ENCODE results near the gene COL6A6. TPM values are rescaled to one million over a fixed set of nuclear protein-coding genes. Genes with fewer than 3 reads are reported as not detected.

COL6A6 gene
- total RNA-seq, 1 experiment from 2014 or later = not detected

GRCh38 chr3:130548356-130548755, 31.4 kb downstream of the COL6A6 start:
- TF ChIP-seq TCF7L2 (IDR thresholded peaks at IDR 0.05; ENCODE audit: low read depth, low read length) (no peak), POLR2AphosphoS5 (IDR thresholded peaks at IDR 0.05; ENCODE audit: low read depth, low read length) (no peak), SIN3A (IDR thresholded peaks at IDR 0.05; ENCODE audit: borderline replicate concordance, insufficient read depth, low read depth, low read length) (no peak), REST (IDR thresholded peaks at IDR 0.05; ENCODE audit: insufficient read depth in 1 of 2, low read depth in 2 of 2, low read length in 1 of 2) (no peak), CTCF (IDR thresholded peaks at IDR 0.05) (no peak)
- no peak overlapping the region for H3K4me3 ChIP-seq (ENCODE audit: low read depth in 2 of 2, low read length in 2 of 2)
- in situ Hi-C loops (cut with HindIII; ENCODE audit: low pct_unique_long_range_greater_than_20kb, low sequenced_read_pairs) (no loop called here), intact Hi-C loops (cut with micrococcal nuclease; ENCODE audit: unreplicated experiment) (no loop called here)
- no peaks in the 10 kb centered on the region for H3K36me3 ChIP-seq (ENCODE audit: control insufficient read depth, insufficient read depth, low read length)
- no peak overlapping the region for H3K27ac ChIP-seq (ENCODE audit: low read length)
- BruUV-seq (replicated peaks) = no TSS peak
- ChIA-PET POLR2A (no interaction called here), CTCF (no interaction called here)
- H3K27me3 ChIP-seq (ENCODE audit: control insufficient read depth, insufficient read depth, low read length) = no peaks in the 10 kb centered on the region
- H3K9me3 ChIP-seq (ENCODE audit: control insufficient read depth, insufficient read depth, low read depth, low read length) = no peaks in the 10 kb centered on the region
- DNase-seq (ENCODE audit: low read depth, low spot score) (no peak), ATAC-seq (no peak)
- no peaks in the 10 kb centered on the region for H3K4me1 ChIP-seq (ENCODE audit: control insufficient read depth, insufficient read depth, low read length)

- intact Hi-C loops (cut with micrococcal nuclease; ENCODE audit: unreplicated experiment) = no loop called here
These were observed 40.5 kb downstream of the COL6A6 start for GRCh38 chr3:130557336-130558035.

GRCh38 chr3:130558366-130558765, 41.4 kb downstream of the COL6A6 start:
- in situ Hi-C loops (cut with HindIII; ENCODE audit: low pct_unique_long_range_greater_than_20kb, low sequenced_read_pairs) = no loop called here
- CTCF ChIA-PET = no interaction called here
- POLR2A ChIA-PET = interaction anchor here (0.6 kb wide), 1 partner anchor 190 kb away, joined by 3 read pairs; no protein-coding TSS in a partner anchor

More at GRCh38 chr3:130557336-130558035, 40.5 kb downstream of the COL6A6 start:
- no TSS peak for BruUV-seq (replicated peaks)
- Histone ChIP-seq H3K36me3 (ENCODE audit: control insufficient read depth, insufficient read depth, low read length) (no peaks in the 10 kb centered on the region), H3K4me3 (ENCODE audit: low read depth in 2 of 2, low read length in 2 of 2) (no peak overlapping the region), H3K27ac (ENCODE audit: low read length) (no peak overlapping the region), H3K9me3 (ENCODE audit: control insufficient read depth, insufficient read depth, low read depth, low read length) (no peaks in the 10 kb centered on the region), H3K4me1 (ENCODE audit: control insufficient read depth, insufficient read depth, low read length) (no peaks in the 10 kb centered on the region), H3K27me3 (ENCODE audit: control insufficient read depth, insufficient read depth, low read length) (peaks cover 6% of the 10 kb centered on the region; the same call in 1 of the 2 replicates)
- in situ Hi-C loops (cut with HindIII; ENCODE audit: low pct_unique_long_range_greater_than_20kb, low sequenced_read_pairs) = no loop called here
- ChIA-PET CTCF (no interaction called here), POLR2A (interaction anchor here (0.6 kb wide), 1 partner anchor 191 kb away, joined by 3 read pairs; no protein-coding TSS in a partner anchor)
- no peak for TF ChIP-seq SIN3A (IDR thresholded peaks at IDR 0.05; ENCODE audit: borderline replicate concordance, insufficient read depth, low read depth, low read length)
- ATAC-seq = no peak
- no peak for DNase-seq (ENCODE audit: low read depth, low spot score)

More at GRCh38 chr3:130558366-130558765, 41.4 kb downstream of the COL6A6 start:
- TF ChIP-seq CTCF (IDR thresholded peaks at IDR 0.05) = no peak
- no peak for TF ChIP-seq SIN3A (IDR thresholded peaks at IDR 0.05; ENCODE audit: borderline replicate concordance, insufficient read depth, low read depth, low read length)
- no peak for TF ChIP-seq POLR2AphosphoS5 (IDR thresholded peaks at IDR 0.05; ENCODE audit: low read depth, low read length)
- TF ChIP-seq TCF7L2 (IDR thresholded peaks at IDR 0.05; ENCODE audit: low read depth, low read length) = no peak
- TF ChIP-seq REST (IDR thresholded peaks at IDR 0.05; ENCODE audit: insufficient read depth in 1 of 2, low read depth in 2 of 2, low read length in 1 of 2) = no peak
- no peak for DNase-seq (ENCODE audit: low read depth, low spot score)
- no peaks in the 10 kb centered on the region for H3K9me3 ChIP-seq (ENCODE audit: control insufficient read depth, insufficient read depth, low read depth, low read length)
- H3K27ac ChIP-seq (ENCODE audit: low read length) = no peak overlapping the region
- H3K27me3 ChIP-seq (ENCODE audit: control insufficient read depth, insufficient read depth, low read length) = peaks cover 8% of the 10 kb centered on the region
- no peak for ATAC-seq
- intact Hi-C loops (cut with micrococcal nuclease; ENCODE audit: unreplicated experiment) = no loop called here
- H3K4me3 ChIP-seq (ENCODE audit: low read depth in 2 of 2, low read length in 2 of 2) = no peak overlapping the region
- no peaks in the 10 kb centered on the region for H3K36me3 ChIP-seq (ENCODE audit: control insufficient read depth, insufficient read depth, low read length)
- no peaks in the 10 kb centered on the region for H3K4me1 ChIP-seq (ENCODE audit: control insufficient read depth, insufficient read depth, low read length)
- no TSS peak for BruUV-seq (replicated peaks)
